Fibroblast of lung (primary cell): ENCODE measurements around the gene TRAPPC3L. TPM values are rescaled to one million over a fixed set of nuclear protein-coding genes. Genes with fewer than 3 reads are reported as not detected.

Source experiments
- DNase-seq, 2 donors: peaks; one replicate each; pipeline versions ENCODE4 v3.0.0 to v3.0.0-alpha.2; 2010; ENCODE audit warnings: low read depth in 2 of 2
- H2AFZ ChIP-seq: 2 replicates; pipeline ENCODE4 v1.5.1; 2012; ENCODE audit warnings: low read length, control low read depth, inconsistent platforms
- H3K27ac ChIP-seq: 2 replicates; pipeline ENCODE4 v1.5.1; 2011; ENCODE audit warnings: low read length, control low read depth; ENCODE audit not compliant: insufficient read depth
- H3K27me3 ChIP-seq: 2 replicates; pipeline ENCODE4 v1.5.1; 2011; ENCODE audit warnings: mild to moderate bottlenecking, low read length; ENCODE audit not compliant: control insufficient read depth, insufficient read depth
- H3K36me3 ChIP-seq: 2 replicates; pipeline ENCODE4 v1.5.1; 2011; ENCODE audit warnings: low read length; ENCODE audit not compliant: control insufficient read depth, insufficient read depth
- H3K4me1 ChIP-seq: 2 replicates; pipeline ENCODE4 v1.5.1; 2011; ENCODE audit warnings: low read length; ENCODE audit not compliant: control insufficient read depth, insufficient read depth; ENCODE audit errors: extremely low read depth
- H3K4me2 ChIP-seq: 2 replicates; pipeline ENCODE4 v1.5.1; 2011; ENCODE audit warnings: low read length, control low read depth; ENCODE audit not compliant: insufficient read depth; ENCODE audit errors: extremely low read depth
- H3K4me3 ChIP-seq, 4 experiments: fragments of 200-600 bp in 1 of 4; sonication (generic) in 1 of 4; replicated peaks in 1 of 4; 2 replicates each; pipeline ENCODE4 v1.5.1; 2011 to 2016; ENCODE audit warnings: low read length in 4 of 4, low read depth in 3 of 4, mild to moderate bottlenecking in 3 of 4, control low read depth in 2 of 4, inconsistent platforms in 1 of 4, mixed read lengths in 1 of 4; ENCODE audit not compliant: insufficient read depth in 1 of 4; ENCODE audit errors: control extremely low read depth in 1 of 4
- H3K79me2 ChIP-seq: 2 replicates; pipeline ENCODE4 v1.5.1; 2012; ENCODE audit warnings: mild to moderate bottlenecking, low read length, inconsistent platforms; ENCODE audit not compliant: control insufficient read depth, insufficient read depth
- H3K9ac ChIP-seq: 2 replicates; pipeline ENCODE4 v1.5.1; 2011; ENCODE audit warnings: mild to moderate bottlenecking, low read length, control low read depth; ENCODE audit not compliant: insufficient read depth
- H3K9me3 ChIP-seq: 2 replicates; pipeline ENCODE4 v1.5.1; 2012; ENCODE audit warnings: low read depth, low read length; ENCODE audit not compliant: control insufficient read depth, insufficient read depth
- H4K20me1 ChIP-seq: 2 replicates; pipeline ENCODE4 v1.5.1; 2011; ENCODE audit warnings: low read length; ENCODE audit not compliant: control insufficient read depth, insufficient read depth; ENCODE audit errors: extremely low read depth
- EZH2 ChIP-seq: IDR thresholded peaks from 2 replicates; pipeline ENCODE4 v1.5.1; 2012; ENCODE audit warnings: low read length, control low read depth, mild to moderate bottlenecking; ENCODE audit errors: missing control alignments
- polyA plus RNA-seq, 2 donors: library from polyadenylated mRNA; depleted of rRNA in 1 of 2; stranded (reverse) in 1 of 2; unstranded in 1 of 2; fragments of >200 nt; gene quantifications; 2 replicates each; pipeline ENCODE4 v1.2.1, GENCODE V29; 2011 to 2012; ENCODE audit warnings: missing spikeins in 1 of 2
- total RNA-seq: library from RNA; depleted of rRNA; stranded (reverse); fragments of >200 nt; gene quantifications from 2 replicates; pipeline ENCODE4 v1.2.1, GENCODE V29; 2014
- TF ChIP-seq, protein P1 (sequence below), 2 donors: IDR thresholded peaks in 1 of 2; conservative IDR thresholded peaks in 1 of 2; 1 replicate in 1 of 2; 2 replicates in 1 of 2; pipeline ENCODE4 v1.5.1; 2011 to 2012; ENCODE audit warnings: low read length in 2 of 2, control low read depth in 1 of 2, inconsistent platforms in 1 of 2, low read depth in 1 of 2, mild to moderate bottlenecking in 1 of 2

Gene TRAPPC3L
- total and polyA plus RNA-seq, 2 donors (not counting 1 experiment from before 2014, with no cell fraction given), result under 0.01 to 0.05 TPM

DNA sequence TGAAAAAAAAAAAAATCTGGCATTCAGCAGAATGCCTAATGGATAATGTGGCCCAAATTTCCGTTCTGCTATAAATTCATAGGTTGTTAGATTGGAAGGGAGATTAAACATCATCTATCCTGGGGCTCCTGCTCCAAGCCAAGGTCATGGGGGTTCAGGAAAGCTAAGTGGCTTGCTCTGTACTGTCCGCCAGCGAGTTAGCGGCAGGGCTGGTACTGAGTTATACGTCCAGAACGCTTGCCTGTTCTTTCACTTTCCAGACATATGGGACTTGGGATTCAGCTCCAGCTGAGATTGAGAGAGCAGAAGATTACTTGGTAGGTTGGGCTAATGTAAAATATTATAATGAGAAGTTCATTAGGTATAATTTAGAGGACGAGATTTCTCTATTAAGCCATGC, 26.7 kb upstream of the TRAPPC3L start:
- Histone ChIP-seq H3K4me3 (peak overlapping the region; percentile 92 to 96 (median 94)), H3K27ac (peak overlapping the region; percentile 87), H3K36me3 (no peaks in the 10 kb centered on the region), H3K9ac (peak overlapping the region; percentile 96), H3K9me3 (no peaks in the 10 kb centered on the region), H3K79me2 (peaks cover 54% of the 10 kb centered on the region), H2AFZ (no peak overlapping the region), H4K20me1 (no peaks in the 10 kb centered on the region), H3K4me1 (no peaks in the 10 kb centered on the region), H3K27me3 (no peaks in the 10 kb centered on the region), H3K4me2 (peak overlapping the region; percentile 99)
- no peak for TF ChIP-seq EZH2
- TF ChIP-seq, protein P1, sequence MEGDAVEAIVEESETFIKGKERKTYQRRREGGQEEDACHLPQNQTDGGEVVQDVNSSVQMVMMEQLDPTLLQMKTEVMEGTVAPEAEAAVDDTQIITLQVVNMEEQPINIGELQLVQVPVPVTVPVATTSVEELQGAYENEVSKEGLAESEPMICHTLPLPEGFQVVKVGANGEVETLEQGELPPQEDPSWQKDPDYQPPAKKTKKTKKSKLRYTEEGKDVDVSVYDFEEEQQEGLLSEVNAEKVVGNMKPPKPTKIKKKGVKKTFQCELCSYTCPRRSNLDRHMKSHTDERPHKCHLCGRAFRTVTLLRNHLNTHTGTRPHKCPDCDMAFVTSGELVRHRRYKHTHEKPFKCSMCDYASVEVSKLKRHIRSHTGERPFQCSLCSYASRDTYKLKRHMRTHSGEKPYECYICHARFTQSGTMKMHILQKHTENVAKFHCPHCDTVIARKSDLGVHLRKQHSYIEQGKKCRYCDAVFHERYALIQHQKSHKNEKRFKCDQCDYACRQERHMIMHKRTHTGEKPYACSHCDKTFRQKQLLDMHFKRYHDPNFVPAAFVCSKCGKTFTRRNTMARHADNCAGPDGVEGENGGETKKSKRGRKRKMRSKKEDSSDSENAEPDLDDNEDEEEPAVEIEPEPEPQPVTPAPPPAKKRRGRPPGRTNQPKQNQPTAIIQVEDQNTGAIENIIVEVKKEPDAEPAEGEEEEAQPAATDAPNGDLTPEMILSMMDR (conservative IDR thresholded peaks at IDR 0.05 in 1 of 2, IDR thresholded peaks at IDR 0.05 in 1 of 2; ENCODE audit: low read depth in 1 of 2, low read length in 2 of 2), result no peak
- DNase-seq, result peak; percentile 43 to 50

DNA sequence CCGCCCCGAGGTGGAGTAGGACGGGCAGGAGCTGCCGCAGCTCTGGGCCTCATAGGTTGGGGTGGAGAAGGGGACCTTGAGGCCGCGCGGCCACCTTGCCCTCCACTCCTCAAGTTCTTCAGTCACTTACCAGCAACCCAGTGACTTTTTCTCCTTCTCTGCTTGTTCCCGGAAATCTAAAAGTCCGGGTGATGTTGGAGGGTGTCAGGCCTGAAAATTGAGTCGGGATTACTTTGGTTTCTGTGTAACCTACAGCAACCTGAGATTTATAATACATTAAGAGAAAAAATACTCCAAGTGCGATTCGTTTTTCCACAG, 26.2 kb upstream of the TRAPPC3L start:
- Histone ChIP-seq H3K9ac (peak overlapping the region; percentile 96), H3K4me2 (peak overlapping the region; percentile 99), H4K20me1 (no peaks in the 10 kb centered on the region), H3K27ac (peak overlapping the region; percentile 87), H3K4me1 (no peaks in the 10 kb centered on the region), H2AFZ (peak overlapping the region; percentile 93), H3K79me2 (peaks cover 51% of the 10 kb centered on the region), H3K9me3 (no peaks in the 10 kb centered on the region), H3K27me3 (no peaks in the 10 kb centered on the region), H3K36me3 (no peaks in the 10 kb centered on the region), H3K4me3 (peak overlapping the region; percentile 92 to 96 (median 94))
- TF ChIP-seq, protein P1 (conservative IDR thresholded peaks at IDR 0.05 in 1 of 2, IDR thresholded peaks at IDR 0.05 in 1 of 2; ENCODE audit: low read depth in 1 of 2, low read length in 2 of 2), result no peak
- TF ChIP-seq EZH2, result no peak
- no peak for DNase-seq

DNA sequence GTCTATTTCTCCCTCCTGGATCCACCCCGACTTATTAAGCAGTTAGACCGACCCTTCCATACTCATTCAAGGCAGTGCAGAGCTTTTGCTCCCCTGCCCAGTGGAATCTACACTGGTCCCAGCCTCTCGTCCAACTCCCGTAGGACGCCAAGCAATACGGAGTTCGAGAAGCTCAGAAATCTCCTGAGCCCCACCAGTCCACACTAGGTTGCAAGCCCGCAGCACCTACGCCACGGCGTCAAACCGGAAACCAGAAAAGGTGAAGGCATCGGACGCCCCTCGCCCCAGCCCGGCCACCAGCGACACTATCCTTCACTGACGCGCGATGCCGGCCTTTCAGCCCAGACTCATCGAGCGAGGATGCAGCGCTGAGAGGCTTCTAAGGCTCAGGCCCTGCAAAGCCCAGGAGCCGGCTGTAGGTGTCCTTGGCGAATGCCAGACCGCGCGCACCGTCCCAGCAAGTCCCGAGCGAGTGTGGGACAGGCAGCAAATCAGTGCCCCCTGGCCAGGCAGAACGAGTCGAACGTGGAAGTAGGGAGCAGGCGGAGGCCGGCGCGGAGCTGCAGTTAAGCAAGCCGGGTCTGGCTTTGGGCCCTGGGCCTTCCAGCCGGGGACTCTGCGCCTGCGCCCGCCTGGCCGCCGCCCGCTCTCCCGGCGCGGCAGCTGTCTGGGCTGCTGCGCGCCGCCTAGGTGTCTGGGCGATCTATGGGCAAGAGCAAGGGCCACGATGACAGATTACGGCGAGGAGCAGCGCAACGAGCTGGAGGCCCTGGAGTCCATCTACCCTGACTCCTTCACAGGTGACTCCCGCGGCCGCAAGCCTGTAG, 25.6 kb upstream of the TRAPPC3L start, which contains the start of gene RWDD1:
Gene RWDD1 (plus strand): TSS at position 649 of the 827 bp plus-strand sequence. CDS start 79 bp downstream, at position 728.
- Histone ChIP-seq H3K9me3 (no peaks in the 10 kb centered on the region), H3K4me2 (peak within 1 kb of the TSS; percentile 99), H2AFZ (peak within 1 kb of the TSS; percentile 94), H4K20me1 (no peaks in the 10 kb centered on the region), H3K79me2 (peaks cover 47% of the 10 kb centered on the region), H3K27ac (peak within 1 kb of the TSS; percentile 87), H3K9ac (peak within 1 kb of the TSS; percentile 96), H3K36me3 (no peaks in the 10 kb centered on the region), H3K4me3 (peak within 1 kb of the TSS; percentile 92 to 96 (median 95)), H3K27me3 (no peaks in the 10 kb centered on the region), H3K4me1 (no peaks in the 10 kb centered on the region)
- TF ChIP-seq EZH2, result no peak
- TF ChIP-seq, protein P1 (conservative IDR thresholded peaks at IDR 0.05 in 1 of 2, IDR thresholded peaks at IDR 0.05 in 1 of 2; ENCODE audit: low read depth in 1 of 2, low read length in 2 of 2), result no peak
- DNase-seq, result peak; percentile 100
